Hair follicular keratinocyte (primary cell): ENCODE data around the gene E2F2. TPM values are rescaled to one million over a fixed set of nuclear protein-coding genes. Genes with fewer than 3 reads are reported as not detected.

Experiments
- total RNA-seq: library from RNA; depleted of rRNA; stranded (reverse); fragments of >200 nt; gene quantifications from 2 replicates; pipeline ENCODE4 v1.2.3, GENCODE V29; 2015

The E2F2 gene, protein sequence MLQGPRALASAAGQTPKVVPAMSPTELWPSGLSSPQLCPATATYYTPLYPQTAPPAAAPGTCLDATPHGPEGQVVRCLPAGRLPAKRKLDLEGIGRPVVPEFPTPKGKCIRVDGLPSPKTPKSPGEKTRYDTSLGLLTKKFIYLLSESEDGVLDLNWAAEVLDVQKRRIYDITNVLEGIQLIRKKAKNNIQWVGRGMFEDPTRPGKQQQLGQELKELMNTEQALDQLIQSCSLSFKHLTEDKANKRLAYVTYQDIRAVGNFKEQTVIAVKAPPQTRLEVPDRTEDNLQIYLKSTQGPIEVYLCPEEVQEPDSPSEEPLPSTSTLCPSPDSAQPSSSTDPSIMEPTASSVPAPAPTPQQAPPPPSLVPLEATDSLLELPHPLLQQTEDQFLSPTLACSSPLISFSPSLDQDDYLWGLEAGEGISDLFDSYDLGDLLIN
- 0.08 and 0.23 TPM in 2 replicates for total RNA-seq

DNA sequence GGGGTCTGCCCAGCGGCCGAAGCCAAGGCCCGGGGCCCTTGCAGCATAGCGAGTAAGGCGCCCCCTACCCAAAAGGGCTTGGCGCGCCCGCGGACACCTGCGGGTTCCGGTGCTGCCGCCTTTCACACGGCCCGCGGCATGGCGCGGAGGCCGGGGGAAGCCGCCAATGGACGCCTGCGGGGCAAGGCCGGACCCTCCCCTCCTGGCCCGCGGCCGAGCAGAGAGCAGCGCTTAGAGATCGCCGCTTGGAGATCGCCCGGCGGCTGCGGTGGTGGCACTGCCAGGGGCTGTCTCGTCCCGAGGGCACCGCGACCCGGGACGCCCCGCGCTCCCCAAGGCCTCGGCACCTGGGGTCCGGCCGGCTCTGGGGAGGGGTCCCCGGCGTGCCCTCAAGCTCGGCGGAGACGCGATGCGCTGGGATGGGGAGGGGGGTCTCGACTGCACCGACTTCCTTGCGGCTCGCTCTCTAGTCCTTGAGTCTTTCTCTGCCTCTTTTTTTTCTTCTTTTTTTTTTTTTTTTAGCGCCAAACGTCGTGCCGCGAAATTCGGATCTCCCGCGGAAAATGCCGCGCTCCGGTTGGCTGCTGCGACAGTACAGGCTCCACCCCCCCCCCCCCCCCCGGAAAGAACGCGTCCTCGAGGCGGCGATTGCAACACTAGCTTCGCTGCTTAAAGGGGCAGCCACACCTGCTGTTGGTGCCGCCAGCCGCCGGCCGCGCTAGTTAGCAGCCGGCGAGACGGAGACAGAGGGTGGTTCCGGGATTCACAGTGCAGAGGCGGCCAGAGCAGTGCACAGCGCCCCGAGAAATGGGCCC is at the start of gene E2F2:
E2F2 (minus strand) TSS at position 487 of the 815 bp plus-strand sequence; CDS start at position 47, 440 bp downstream.

DNA sequence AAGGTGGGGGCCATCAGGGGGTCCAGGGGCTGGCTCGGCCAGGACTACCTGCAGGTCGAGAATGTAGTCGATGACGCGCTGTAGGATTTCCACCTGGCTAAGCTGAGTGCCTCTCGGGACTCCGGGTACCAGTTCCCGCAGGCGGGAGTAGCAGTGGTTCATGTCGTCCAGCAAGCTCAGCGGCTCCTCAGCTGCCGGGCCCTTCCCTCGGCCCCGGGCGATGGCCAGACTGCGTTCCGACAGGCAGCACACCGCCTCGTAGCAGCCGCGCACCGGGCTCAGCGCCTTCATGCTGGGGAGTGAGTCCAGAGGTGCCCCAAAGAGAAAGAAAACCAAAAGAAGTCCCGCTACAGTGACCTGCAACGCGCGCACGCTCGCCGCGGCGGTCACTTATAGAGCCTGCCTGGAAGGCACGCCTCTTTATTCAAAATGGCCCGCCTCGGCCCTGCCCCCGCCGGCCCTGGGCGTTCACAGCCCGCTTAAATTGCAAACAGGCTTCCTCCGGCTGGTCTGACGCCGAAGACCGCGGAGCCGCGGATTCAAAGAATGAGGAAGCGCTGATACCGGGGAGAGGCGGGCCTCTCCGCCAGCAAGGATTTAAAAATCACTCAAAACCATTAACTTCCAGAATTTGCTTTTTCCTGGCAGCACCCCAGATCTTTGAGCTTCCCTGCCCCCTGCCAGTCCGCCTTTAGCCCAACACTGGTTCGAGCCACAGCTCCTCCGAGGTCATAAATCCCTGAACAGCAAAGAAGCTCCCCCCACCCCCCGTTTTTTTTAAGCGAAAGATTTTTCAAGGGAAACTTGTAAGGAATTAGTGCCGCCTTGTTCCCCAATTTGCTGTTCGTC is 28.3 kb upstream of the E2F2 start, which contains the start of gene ID3:
ID3 (minus strand) TSS at position 366 of the 849 bp plus-strand sequence; CDS start at position 291, 75 bp downstream.

DNA sequence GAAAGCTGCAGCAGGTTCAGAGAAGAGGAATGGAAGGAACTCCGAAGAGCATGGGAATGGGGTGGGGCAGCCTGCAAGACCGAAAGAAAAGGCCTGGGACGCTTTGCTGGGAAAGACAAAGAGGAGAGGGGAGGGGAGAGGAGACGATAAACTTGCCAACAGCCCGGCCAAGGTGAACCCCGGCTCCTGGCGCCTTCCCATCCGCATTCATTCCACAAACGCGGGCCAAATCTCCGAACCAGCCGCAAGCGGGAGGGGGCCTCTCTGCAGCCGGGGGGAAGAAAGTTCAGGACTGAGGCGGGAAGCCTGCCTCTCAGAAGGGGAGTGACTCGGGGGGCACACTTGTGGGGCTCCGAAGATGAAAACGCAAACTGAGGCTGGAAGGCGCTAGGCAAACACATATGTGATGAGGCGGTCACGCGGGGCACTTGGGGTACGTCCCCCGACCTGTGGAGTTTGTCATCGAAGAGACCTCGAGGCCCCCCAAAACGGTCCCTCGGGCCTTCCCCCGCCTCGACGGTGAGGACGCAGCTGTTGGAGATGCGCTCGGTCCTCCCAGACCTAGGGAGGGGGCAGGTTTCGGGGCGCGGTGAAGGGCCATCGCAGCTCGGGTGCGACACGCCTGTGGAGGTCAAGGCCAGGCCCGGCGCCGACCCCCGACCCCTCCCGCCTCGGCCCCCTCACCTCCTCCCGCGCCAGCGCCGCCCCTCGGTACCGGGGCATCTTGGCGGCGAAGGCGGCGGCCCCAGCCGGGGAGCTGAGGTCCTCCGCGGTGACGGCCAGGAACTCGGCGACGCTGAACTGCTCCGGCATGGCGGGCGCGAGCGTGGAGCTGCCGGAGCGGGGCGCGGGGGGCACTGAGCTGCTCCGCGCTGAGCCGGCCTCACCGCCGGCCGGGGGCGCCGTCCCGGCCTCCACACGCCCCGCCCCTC is 47.4 kb downstream of the E2F2 start, which contains the start of gene ASAP3:
ASAP3 (minus strand) TSS at position 859 of the 932 bp plus-strand sequence; CDS start at position 813, 46 bp downstream.

Other genes starting within 250 kb of the E2F2 start
- gene HNRNPR, start 186.9 kb downstream of the E2F2 start, total RNA-seq, result 50.4 and 91.4 TPM in 2 replicates
- gene ZNF436, start 161.4 kb downstream of the E2F2 start, total RNA-seq, result 9.0 and 11.6 TPM in 2 replicates
- 1.8 and 5.5 TPM in 2 replicates for gene TCEA3, start 106.5 kb downstream of the E2F2 start, total RNA-seq
- 12.2 and 20.3 TPM in 2 replicates for gene ASAP3, start 47.1 kb downstream of the E2F2 start, total RNA-seq
- 20.1 and 35.7 TPM in 2 replicates for gene ID3, start 28.3 kb upstream of the E2F2 start, total RNA-seq
- gene RPL11, start 160.6 kb upstream of the E2F2 start, total RNA-seq, result 1,241 and 1,359 TPM in 2 replicates
- 21.8 and 38.6 TPM in 2 replicates for gene ELOA, start 212.2 kb upstream of the E2F2 start, total RNA-seq
- 48.2 and 50.1 TPM in 2 replicates for gene PITHD1, start 247.2 kb upstream of the E2F2 start, total RNA-seq